NAMALWA (cell line): ENCODE measurements around the gene TSHZ1.
"Not testable (repeated sequence)": the region's sequence is repeated elsewhere in the genome, so short reads cannot be mapped to it uniquely, and the experiment has no call there.

Experiments
- DNase-seq: peaks from one replicate; pipeline ENCODE4 v3.0.0-alpha.2; 2015; ENCODE audit warnings: low spot score

The TSHZ1 gene

DNA sequence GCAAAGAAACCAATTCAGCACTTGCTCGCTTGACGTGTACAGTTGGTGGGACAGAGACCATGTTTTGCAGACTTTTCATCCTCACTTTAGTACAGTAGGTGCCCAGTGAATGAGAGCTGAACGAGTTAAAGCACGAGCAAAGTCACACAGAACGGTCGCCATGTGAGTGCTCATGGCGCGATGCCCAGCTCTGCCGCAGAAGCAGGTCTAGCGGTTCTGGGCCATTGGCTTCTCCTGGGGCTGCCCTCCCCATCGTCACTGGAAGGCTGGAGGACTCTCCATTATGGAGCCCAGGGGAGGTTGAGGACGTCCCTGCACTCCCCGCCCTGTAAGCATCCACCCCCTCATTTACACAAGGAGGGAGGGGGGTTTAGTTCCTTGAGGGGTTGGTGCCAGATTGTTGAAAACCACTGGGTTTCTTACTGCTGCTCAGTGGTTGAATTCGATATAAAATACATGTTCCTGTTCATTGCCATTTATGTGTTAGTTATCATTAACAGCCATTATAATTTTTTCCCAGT, 26.6 kb upstream of the TSHZ1 start:
- DNase-seq = no peak

DNA sequence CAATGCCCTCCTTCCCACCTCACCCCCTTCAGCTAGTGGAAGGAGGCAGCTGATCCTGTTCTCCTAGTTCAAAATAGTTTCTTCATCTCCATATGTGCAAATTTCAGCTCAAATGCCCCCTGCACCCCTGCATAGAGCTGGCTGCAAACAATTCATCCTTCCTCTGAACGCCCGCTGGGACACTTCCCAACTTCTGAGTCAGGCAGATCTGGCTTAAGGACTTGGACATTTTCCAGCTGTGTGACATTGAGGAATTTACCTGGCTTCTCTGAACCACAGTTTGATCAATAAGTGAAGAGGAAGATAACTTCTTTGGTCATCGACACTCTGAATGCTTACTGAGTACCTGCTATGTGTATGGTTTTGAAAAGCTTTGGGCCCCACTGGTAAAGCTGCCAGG, 25.1 kb upstream of the TSHZ1 start:
- DNase-seq = no peak

DNA sequence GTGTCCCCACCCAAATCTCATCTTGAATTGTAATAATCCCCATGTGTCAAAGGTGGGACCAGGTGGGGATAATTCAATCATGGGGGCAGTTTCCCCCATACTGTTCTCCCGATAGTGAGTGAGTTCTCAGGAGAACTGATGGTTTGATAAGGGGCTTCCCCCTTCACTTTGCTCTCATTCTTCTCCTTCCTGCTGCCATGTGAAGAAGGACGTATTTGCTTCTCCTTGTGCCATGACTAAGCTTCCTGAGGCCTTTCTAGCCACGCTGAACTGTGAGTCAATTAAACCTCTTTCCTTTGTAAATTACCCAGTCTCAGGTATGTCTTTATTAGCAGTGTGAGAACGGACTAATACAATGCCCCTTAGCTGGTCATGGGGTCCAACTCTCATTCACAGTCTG, 22.9 kb upstream of the TSHZ1 start:
- DNase-seq = not testable (repeated sequence)

DNA sequence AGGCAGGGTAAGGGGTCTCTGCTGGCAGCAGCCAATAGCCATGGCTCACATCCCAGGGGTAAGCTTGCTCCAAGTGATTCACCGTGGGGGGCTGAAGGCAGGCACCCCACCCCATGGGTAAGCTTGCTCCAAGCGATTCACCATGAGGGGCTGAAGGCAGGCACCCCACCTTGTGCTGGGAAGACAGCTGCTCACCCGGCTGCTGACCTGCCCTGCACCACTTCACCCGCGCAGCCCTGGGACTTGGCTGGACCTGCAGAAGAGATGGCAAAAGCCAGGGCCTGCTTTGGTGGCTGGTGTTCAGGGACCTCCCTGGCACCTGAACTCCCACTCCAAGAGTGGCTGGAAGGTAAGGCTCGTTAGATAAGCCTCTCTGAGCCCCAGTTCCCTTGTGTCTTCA, 20.9 kb upstream of the TSHZ1 start:
- no peak for DNase-seq

DNA sequence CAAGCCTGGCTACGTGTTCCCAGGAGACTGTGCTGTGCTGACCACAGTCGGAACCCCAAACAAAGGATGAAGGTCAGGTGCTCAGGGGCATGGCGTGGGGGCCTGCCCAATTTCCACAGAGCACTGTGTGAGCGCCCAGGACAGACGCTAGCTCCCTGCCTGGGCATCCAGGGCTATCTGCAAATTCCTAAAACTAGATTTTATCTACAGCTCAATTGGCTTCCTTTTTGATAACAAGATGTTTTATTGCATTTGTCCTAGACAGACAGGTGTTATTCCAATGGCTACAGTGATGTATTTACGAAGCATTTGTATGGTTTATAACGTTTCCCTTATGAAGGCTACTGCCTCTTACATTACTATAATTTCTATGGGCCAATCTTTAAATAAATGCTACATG, 17.7 kb upstream of the TSHZ1 start:
- DNase-seq = no peak

DNA sequence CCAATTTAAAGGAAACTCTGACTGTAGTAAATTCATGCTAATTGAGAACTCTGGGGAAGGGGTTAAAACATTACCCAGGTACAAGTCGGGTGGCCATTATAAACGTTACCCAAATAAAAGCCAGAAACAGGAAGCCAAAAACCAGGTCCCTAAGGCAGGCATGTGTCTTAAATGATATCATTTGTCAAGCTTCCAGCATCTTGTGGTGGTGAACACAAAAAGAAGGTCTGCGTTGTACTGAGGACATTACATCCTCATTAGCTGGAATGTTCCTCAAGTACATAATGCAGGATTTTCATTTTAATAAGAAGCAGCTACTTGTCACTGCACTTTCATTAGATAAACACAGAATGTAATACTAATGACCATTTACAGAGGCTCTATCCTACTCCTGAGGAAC, 12.6 kb upstream of the TSHZ1 start:
- no peak for DNase-seq

DNA sequence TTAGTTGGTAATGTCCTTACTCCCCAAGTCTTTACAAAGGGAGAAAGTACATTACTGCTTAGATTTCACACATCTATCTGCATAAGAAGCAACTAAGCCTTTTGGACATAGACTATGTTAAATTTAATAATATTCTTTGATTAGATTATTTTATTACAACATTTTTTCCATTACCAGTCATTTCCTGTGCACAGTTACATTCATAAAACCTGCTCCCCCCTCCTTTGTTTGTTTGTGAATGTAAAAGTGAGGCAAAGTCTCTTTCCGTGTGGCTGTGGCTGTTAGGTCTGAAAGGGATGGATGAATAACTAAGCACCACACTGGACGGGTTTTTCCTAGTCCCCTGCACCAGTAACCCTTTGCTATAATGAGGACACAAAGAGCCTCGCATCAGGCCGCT, 11.3 kb upstream of the TSHZ1 start:
- no peak for DNase-seq

DNA sequence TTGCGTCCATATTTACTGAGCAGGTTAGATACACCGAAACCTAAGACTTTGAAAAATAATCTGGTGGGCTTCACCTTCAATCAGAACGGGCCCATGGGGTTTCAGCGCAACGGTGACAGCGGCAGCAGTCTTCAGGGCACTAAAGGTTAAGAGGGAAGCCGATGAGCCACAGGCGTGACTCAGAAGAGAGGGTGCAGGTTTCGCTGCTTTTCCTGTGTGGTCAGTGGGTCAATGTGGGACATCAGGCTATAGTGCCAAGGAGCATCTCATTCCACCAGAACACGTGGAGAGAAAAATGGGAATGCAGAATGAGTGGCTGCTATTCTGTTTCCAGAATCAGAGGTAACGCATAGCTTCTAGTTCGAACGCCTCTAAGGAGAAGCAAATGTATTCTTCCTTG, 10.5 kb upstream of the TSHZ1 start:
- DNase-seq = no peak

DNA sequence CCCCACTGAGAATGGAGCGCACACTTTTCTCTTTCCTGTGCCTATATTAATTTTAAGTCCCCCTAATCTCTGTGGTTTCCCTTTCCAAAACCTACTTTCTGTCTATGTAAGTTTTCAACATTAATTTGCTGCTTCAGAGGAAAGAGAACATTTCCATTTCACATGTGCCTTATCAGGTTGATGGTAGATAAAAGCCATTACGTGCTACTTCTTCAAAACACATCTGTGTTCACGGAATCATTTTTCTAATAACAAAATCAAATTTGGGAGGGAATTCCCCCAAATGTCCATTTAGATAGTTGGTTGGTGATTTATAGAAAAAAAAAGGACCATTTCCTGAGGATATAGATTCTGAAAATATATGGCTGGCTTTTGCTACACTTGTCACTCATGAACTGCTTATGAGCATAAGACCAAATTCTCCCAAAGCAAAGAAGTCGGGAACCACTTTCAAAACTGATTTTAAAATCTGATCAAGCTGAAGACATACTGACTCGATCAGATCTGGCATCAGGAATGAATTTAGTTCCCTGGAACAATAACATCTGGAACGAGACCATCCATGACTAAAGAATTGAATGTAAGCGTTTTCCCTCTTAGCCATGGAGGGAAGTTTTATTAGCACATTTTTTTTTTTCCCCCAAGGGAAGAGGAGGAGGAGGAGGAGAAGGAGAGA, 9.9 kb upstream of the TSHZ1 start:
- DNase-seq = no peak

DNA sequence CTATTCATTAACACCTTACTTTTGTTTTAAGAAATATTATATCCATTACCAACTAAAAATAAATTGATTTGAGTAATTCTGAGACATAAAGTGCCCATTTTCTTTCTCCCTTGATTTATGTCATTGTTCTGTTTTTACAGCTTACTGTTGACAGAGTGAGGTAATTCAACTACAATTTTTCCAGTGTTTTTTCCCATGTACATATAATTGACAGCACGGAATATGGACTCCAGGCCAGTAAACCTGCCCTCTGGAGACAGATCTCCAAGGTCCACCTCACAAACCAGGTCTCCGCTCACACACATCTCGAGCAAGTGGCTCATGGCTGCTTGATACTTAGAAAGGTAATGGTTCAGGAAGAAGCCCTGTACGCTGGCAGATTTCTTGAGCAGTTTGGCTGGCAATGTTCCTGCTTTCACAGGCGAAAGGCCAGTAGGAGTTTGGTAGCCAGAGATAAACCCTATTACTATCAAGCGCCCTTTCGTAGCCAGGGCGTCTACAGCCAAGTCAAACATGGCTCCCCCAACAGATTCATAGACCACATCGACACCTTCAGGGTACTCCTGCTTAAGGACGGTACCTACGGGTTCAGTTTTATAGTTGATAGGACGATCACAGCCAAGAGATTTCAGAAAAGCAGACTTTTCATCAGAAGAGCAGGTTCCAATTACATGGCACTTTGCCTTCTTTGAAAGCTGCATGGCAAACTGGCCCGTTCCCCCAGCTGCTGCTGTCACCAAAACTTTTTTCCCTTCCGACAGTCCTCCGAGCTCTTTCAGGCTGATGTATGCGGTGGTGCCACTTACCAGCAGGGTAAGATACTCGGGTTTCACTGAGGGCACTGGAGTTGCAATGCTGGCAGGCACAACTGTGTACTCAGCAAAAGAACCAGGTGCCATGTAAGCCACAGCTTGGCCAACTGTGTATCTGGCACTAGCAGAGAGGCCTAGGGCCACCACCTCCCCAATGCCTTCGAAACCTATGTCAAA, 9.0 kb upstream of the TSHZ1 start:
- no peak for DNase-seq

DNA sequence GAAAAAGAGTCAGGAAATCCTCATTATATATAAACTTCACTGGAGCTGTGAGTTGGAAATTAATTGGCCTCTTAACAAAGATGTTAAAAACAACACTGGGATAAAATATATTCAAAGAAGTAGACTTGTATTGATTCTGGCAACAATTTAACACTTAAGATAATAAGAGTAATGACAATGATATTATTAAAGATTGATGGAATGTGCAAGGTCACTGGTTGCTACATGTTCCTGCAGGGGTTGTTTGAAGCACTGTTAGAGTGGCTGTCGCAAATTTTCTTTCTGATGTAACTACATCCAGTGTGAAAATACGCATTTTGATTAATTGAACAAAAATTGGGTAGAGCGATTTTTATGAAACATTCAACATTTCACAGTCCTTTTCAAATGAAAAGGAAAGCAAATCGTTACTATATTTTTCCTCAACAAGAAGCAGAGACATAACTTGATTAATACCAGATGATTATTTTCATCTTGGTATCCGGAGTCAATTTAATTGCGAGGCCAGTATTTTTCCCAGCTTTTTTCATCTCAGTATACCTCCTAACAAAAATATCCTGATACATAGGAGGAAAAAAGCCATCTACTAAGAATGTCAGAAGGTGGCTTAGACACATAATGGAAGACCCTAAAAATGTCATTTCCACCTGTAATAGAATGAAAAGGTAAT, 7.8 kb upstream of the TSHZ1 start:
- DNase-seq = no peak

DNA sequence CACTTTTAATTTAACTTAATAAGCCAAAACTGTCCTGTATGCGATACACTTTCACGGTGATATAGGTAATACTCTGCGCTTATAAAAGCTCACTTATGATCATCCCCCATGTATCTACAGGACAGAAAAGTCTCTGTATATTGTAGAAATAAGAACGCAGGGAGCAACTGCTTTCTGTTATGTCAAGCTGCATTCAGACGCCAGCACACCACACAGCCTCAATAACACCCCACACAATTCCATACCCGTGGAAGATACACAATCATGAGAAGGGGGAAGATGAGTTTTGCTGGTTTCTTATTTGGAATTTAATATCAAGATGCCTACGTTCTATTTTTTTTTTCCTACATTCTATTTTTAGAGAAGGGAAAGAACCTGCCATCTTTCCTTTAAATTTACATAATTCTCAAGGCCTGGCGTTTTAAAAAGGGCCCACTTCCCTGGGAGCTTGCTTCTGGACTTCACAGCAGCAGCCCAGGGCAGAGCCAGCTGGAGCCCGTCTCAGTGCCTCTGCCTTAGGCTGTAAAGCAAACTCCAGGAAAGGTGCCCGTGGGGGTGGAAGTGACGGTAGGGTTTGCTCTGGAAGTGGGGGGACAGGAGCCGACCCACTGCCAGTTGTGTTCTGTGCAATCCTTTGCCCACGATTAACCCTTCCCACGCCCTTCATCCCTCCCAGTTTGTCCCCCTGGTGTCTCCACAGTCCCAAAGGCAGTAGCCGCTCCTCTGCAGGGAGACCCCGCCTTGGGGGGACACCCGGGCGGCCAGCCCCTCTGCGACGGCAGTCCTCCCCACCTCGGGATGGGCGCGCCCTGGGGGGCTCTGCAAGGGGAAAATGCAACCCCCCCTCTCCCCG, 7.0 kb upstream of the TSHZ1 start:
- no peak for DNase-seq

DNA sequence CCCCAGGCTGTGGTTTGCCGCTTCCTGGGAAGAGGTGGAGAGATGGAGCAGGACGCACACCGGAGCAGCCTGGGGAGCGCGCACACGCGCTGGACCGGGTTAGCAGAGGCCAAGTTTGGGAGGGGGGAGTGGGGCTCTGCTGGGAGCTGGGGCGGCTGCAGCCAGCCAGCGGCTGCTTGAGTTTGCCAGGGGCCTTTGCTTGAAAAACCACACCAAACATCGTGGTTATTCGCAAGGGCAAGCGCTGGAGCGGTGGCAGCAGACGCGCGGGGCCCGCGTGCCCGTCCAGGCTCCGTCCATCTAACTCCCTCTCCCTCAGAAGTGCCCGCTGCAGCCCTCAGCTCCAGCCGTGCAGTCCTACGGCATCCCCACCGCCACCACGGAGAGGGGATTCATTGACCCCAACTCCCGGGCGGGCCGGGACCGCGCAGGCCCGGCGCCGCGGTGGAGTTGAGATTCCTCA, 6.3 kb upstream of the TSHZ1 start:
- DNase-seq = no peak

DNA sequence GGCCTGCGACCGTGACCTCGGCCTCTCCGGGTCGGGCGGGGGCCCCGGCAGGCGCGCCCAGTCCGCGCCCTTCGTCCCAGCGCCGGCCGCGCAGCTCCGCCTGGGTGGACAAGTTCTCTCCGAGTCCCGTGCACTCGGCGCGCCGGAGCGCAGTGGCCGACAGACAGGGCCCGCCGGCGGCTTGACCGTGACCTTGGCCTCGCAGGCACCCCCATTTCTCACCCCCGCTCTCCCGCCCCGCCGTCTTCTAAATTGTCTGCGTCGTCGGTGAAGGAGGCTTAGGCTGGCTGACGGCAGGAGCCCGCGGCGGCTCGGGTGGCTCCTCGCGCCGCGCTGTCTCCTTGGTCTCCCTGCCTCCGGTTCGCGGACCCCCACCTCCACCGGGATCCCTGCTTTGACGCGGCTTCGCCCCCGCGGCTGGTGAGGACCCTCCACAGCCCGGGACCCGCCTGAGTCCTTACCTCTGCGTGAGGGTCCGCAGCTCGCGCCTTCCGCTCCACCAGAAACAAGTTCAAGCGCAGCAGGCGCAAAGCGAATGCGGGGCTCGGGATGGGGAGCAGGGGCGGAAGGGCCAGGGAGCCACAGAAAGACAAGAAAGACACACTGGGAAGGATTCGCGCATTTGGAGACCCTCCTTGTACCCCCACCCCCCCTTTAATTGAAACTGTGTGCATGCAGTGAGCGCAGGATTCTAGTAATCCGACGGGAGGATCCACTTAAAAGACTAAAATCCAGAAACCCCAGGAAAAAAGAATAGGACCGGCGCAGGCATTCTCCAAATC, 5.7 kb upstream of the TSHZ1 start:
- no peak for DNase-seq

DNA sequence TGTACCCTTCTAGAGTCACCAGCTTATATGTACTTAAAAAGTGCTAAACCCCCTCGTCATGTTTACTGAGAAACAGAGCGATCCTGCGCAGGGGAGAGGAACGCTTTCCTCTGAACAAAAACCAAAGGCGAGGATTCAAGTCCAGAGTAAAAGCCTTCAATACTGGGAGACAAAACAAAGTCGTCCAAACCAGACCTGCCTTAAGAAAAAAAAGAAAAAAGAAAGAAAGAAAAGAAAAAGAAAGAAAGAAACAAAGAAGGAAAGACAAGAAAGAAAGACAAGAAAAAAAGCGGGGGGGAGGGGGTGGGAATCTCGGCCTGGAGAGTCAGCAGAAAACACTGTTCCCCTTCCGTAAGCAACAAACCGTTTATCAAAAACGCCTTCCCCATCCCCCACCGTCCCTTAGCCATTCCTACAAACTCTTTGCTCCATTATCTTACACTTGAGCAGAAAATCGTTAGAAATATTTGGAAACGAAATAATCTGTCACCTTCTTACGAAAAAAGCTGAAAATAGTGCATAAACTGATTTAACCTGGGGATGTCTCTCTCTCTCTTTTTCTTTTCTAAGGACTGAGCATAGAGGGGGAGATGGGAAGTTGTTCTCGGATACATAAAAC, 5.0 kb upstream of the TSHZ1 start:
- no peak for DNase-seq

DNA sequence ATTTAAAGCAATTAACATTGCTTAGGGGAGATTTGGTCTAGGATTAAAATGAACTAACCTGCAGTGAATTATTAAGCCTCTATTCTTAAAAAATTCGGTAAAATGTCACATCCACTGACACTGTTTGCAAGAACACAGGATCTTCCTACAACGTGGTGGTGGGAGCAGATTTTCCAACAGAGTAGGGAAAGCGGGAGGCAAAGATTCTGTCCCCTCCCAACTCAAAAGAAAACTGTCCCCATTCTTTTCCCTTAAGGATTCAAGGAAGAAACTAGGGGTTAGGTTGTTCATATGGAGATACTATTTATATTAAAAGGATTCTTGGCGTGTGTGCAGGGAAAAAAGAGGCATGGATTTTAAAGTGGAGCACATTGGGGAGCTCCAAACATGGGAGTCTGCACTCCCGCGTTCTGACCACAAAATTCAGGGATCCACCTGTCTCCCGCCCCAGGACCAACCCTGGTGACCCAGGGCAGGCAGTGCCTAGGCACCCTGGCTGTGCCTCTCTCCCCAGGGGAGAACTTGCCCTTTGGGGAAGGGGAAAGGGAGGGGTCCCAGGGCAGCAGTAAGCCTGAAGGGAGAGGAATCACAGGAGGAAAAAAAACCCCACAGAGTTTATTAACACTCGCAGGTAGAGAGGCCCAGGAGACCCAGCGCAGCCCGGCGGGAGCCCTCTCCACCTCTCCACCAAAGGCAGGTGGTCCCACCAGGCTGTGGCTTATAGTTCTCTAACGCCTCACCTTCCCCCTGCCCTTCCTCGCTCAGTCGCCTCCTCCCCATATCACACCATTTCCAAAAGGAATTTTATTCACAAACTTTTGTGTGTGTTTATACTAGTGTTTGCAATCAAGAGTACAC, 3.9 kb upstream of the TSHZ1 start:
- no peak for DNase-seq

DNA sequence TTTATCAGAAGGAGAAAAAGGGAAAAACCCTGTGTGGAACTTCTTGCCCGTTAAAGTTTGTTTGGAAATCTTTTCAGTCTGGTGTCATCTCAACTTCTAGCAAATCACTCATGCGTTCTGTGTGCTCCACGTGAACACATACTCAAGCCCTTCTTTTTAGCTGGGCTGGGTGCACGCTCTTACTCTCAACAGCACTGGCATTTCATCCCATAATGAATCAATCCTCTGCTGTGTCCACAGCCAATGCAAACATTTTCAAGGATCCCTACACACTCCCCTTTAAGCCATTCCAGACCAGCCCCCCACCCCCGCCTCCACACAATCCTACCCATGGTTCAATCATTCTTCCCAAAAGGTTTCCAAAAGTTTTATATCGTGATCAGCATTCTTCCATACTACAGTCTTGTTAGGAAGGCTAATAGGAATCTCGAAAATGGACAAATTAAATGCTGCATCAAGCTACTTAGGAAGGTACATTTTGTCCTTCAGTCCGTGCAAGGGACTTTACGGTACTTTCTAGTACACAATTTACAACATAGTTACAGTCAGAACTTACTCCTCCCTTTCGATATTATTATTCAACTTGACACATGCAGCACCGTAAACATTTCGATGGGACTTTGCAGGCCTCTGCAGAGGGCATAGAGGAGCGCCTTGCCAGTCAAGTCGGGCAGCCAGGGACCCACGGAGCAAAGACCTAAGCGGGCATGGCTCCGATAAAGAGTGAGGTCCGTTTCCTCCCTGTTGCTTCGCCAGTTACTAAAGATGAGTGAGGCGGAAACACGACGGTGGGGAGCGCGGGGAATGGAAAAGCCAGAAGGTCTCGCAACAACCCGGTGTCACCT, 3.1 kb upstream of the TSHZ1 start:
- peak; percentile 16 for DNase-seq

DNA sequence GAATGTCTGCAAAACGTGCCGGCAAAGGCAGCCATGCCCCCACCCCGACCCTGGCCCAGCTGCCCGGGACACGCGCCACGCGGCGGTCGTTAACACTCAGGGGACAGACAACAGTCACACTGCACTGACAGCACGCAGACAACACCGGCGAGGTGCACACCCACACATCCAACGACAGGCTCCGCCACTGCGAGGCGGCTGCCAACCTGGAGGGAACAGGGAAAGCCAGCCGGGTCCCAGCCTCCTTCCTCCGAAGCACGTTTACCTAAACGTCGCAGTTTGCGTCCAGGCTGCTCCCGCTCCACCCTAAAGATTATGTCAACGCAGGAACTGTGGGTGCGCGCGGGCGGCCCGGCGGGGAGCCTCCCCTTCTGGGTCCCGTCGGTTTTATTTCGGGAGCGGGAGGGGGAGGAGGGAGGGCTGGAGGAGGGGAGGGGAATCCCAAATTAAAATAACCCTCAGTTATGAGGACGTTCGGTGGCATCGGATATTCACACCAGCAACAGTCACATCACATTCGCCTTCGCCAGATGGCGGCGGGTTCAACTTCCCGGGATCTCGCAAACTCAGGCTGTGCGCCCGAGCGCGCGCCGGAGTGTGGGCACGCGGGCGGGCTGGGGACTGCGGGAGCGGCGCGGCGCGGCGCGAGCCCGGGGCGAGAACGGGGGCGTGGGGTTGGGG, 2.3 kb upstream of the TSHZ1 start:
- DNase-seq = peak; percentile 21
